HG03025 (cell line): ENCODE measurements around the gene HOXB7.

ENCODE experiments used
- ATAC-seq: cut with Tn5 transposase; IDR thresholded peaks from one replicate; pipeline ENCODE4 v1.9.1; 2021; ENCODE audit warnings: mild to moderate bottlenecking, moderate library complexity; ENCODE audit not compliant: unreplicated experiment, low FRiP score

Gene HOXB7

GRCh38 chr17:48624544-48625494 is 14.0 kb upstream of the HOXB7 start:
- no peak for ATAC-seq

GRCh38 chr17:48624118-48624517 is 13.3 kb upstream of the HOXB7 start:
- no peak for ATAC-seq

GRCh38 chr17:48623583-48623982 is 12.8 kb upstream of the HOXB7 start:
- ATAC-seq = no peak

- ATAC-seq = no peak
Measured at GRCh38 chr17:48622857-48623256, 12.0 kb upstream of the HOXB7 start.

- ATAC-seq = no peak
Measured at GRCh38 chr17:48621410-48622392, 10.9 kb upstream of the HOXB7 start.

- ATAC-seq = no peak
Measured at GRCh38 chr17:48620461-48621139, 9.8 kb upstream of the HOXB7 start.

GRCh38 chr17:48619826-48620449 is 9.1 kb upstream of the HOXB7 start:
- ATAC-seq = no peak

- ATAC-seq = no peak
Measured at GRCh38 chr17:48618256-48618896, 7.6 kb upstream of the HOXB7 start.

GRCh38 chr17:48617471-48618255 is 6.8 kb upstream of the HOXB7 start:
- no peak for ATAC-seq

GRCh38 chr17:48616717-48617470 is 6.1 kb upstream of the HOXB7 start:
- no peak for ATAC-seq

- ATAC-seq = no peak
Measured at GRCh38 chr17:48615963-48616716, 5.3 kb upstream of the HOXB7 start.

GRCh38 chr17:48615047-48615962 is 4.5 kb upstream of the HOXB7 start, which contains the start of gene HOXB8:
HOXB8 (minus strand) TSS chr17:48615292; CDS start chr17:48614704, 588 bp downstream.
- ATAC-seq = no peak

- no peak for ATAC-seq
Measured at GRCh38 chr17:48613862-48614694, 3.3 kb upstream of the HOXB7 start.

- ATAC-seq = no peak
Measured at GRCh38 chr17:48612854-48613691, 2.3 kb upstream of the HOXB7 start.

- no peak for ATAC-seq
Measured at GRCh38 chr17:48612456-48612853, 1.6 kb upstream of the HOXB7 start.
